Gastroesophageal sphincter (tissue), 3 donors: Measurements from ENCODE around the gene ACTN2.

ENCODE experiments used
- EP300 ChIP-seq: sonication (generic); formaldehyde crosslinking; IDR thresholded peaks from one replicate; pipeline ENCODE4 v1.6.1; 2017; ENCODE audit warnings: antibody characterized with exemption, mild to moderate bottlenecking
- POLR2A ChIP-seq, 2 donors: fragments of 450-650 bp; IDR thresholded peaks; one replicate each; pipeline ENCODE4 v1.6.1; 2017; ENCODE audit warnings: antibody characterized with exemption in 2 of 2, mild to moderate bottlenecking in 2 of 2, moderate library complexity in 1 of 2
- POLR2AphosphoS5 ChIP-seq: sonication (generic); formaldehyde crosslinking; IDR thresholded peaks from one replicate; pipeline ENCODE4 v1.6.1; 2017; ENCODE audit warnings: antibody characterized with exemption
- TF ChIP-seq, protein P1 (sequence below), 4 experiments: fragments of 200-600 bp in 2 of 4; fragments of 450-650 bp in 2 of 4; sonication (generic) in 1 of 4; IDR thresholded peaks; one replicate each; pipeline ENCODE4 v1.5.1; 2017 to 2019; ENCODE audit warnings: antibody characterized with exemption in 4 of 4, mild to moderate bottlenecking in 2 of 4, moderate library complexity in 2 of 4

DNA sequence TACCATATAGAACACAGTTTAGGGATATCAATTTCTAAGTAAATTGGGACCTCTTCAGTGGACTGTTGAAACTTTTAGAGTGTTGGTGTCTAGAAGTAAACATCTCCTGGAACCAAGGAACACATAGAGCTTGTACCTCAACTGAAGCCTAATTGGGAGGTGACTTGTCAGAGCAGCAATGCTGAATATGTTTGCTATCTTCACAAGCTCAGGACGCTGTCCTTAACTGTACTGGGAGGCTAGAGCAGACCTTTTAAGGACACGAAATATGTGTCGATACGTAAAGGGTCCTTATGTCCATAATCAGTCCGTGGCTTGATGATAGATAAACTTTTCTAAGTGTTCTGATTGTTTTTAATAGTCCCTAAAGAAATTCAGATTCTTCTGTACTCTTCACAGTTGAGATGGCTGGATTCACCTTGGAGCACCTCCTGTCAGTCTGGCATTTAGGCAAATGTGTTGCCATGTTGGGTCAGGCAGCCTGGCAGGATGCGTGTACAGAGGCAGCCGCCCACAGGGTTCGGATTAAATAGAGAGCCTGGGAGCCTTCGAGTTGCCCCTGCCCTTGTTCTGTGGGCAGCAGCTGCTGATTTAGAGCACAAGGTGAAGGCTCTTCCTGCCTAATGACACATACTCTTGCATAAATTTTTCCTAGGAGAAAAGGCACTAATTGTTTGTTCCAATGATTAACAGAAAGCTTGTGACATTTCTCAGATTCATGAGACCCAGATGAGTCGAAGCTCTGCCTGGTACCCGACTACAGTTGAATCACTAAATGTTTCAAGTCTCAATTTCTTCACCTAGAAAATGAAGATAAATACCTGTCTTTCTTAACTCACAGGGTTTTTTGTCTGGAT, 3.6 kb downstream of the ACTN2 start:
- TF ChIP-seq, protein P1, sequence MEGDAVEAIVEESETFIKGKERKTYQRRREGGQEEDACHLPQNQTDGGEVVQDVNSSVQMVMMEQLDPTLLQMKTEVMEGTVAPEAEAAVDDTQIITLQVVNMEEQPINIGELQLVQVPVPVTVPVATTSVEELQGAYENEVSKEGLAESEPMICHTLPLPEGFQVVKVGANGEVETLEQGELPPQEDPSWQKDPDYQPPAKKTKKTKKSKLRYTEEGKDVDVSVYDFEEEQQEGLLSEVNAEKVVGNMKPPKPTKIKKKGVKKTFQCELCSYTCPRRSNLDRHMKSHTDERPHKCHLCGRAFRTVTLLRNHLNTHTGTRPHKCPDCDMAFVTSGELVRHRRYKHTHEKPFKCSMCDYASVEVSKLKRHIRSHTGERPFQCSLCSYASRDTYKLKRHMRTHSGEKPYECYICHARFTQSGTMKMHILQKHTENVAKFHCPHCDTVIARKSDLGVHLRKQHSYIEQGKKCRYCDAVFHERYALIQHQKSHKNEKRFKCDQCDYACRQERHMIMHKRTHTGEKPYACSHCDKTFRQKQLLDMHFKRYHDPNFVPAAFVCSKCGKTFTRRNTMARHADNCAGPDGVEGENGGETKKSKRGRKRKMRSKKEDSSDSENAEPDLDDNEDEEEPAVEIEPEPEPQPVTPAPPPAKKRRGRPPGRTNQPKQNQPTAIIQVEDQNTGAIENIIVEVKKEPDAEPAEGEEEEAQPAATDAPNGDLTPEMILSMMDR (IDR thresholded peaks at IDR 0.05), result no peak
- no peak for TF ChIP-seq POLR2A (IDR thresholded peaks at IDR 0.05)
- TF ChIP-seq POLR2AphosphoS5, result no peak
- no peak for TF ChIP-seq EP300
